HG02798 (cell line): Measurements from ENCODE around the gene BROX.
A peak's percentile ranks its signal among the peaks of the same experiment; 100 is the strongest.

Source experiments
- ATAC-seq: cut with Tn5 transposase; IDR thresholded peaks from one replicate; pipeline ENCODE4 v1.9.1; 2021; ENCODE audit warnings: mild to moderate bottlenecking; ENCODE audit not compliant: unreplicated experiment, poor library complexity

The BROX gene

DNA sequence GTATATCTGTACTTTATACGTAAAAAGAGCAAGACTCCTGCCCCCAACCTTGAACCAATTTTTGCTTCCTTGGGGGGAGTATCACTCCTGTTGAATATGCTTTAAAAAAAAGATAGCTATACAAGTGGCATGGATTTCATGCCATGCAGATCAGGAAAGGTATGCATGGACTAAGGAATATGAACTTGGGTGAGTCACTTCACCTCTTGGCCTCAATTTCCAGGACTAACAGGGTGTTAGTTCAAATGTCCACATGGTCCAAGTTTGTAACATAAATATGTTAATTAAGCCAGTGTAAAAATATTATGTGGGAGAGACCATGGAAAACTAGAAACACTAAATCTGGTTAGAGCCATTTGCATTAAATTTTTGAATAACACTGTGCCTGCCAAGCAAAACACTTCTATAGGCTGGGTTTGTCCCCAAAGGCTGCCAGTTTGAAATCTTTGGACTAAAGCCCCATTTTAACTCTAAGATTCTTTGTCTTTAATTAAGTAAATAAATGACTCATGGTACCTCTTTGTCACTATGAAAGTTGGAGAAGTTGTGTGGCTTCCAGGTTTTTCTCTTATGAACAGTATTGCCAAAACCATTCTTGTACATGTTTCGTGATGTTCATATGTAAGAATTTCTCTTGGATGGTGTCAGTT is 57.7 kb downstream of the BROX start:
- ATAC-seq, result no peak

DNA sequence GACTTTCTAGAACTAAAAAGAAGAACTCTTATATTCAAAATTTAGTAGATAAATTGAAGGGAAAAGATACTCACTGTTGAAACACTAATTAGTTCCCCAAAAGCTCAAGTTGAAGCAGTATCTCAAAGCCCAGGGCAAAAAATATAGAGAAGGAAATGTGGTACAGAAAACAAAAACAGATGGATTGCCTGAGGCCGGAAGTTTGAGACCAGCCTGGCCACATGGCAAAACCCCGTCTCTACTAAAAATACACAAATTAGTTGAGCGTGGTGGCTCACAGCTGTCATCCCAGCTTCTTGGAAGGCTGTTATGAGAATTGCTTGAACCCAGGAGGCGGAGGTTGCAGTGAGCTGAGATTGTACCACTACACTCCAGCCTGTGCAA is 60.6 kb downstream of the BROX start:
- ATAC-seq, result peak; percentile 83

DNA sequence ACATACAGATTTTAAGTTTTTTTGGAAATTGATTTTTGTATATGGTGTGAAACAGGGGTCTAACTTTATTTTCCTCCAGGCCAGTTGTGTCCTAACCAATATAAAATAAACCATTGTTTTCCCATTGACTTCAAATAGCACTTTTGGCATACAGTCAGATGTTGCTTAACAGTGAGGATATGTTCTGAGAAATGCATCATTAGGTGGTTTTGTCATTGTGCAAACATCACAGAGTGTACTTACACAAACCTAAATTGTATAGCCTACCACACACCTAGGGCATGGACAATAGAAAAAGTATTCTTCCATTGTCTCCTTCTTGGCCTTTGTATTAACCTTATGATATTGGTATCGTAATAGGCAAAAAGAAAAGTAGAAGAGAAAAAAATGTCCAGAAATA is 65.1 kb downstream of the BROX start:
- no peak for ATAC-seq

DNA sequence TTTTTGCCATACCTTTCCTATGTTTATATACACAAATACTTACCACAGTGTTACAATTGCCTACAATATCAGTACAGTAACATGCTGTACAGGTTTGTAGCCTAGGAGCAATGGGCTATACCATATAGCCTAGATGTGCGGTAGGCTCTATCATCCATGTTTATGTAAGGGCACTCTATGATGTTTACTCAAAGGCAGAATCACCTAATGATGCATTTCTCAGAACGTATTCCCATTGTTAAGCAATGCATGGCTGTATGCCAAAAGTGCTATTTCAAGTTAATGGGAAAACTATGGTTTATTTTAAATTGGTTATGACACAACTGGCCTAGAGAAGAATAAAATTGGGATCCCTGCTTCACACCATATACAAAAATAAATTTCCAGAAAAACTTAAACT is 65.6 kb downstream of the BROX start:
- no peak for ATAC-seq

DNA sequence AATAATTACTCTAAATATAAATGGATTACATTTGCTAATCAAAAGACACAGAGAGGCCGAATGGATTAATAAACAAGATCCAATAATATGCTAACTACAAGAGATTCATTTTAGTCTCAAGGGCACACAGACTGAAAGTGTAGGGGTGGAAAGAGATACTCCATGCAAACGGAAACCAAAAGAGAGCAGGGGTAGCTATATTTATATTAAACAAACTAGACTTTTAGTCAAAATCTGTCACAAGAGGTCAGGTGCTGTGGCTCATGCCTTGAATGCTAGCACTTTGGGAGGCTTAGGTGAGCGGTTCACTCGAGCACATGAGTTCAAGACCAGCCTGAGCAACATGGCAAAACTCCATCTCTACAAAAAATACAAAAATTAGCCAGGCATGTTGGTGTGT is 68.9 kb downstream of the BROX start:
- peak; percentile 69 for ATAC-seq

DNA sequence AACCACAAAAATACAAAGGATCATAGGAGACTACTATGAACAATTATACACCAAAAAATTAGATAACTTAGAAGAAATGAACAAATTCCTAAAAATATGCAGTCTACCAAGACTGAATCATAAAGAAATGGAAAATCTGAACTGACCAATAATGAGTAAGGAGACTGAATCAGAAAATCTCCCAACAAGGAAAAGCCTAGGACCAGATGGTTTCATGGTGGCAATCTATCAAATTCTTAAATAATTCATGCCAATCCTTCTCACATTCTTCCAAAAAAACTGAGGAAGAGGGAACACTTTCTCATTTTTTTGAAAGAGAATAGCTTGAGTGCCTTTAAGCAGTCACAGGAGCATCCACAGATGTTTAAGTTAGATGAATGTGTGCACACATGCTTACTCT is 70.7 kb downstream of the BROX start:
- ATAC-seq, result no peak

DNA sequence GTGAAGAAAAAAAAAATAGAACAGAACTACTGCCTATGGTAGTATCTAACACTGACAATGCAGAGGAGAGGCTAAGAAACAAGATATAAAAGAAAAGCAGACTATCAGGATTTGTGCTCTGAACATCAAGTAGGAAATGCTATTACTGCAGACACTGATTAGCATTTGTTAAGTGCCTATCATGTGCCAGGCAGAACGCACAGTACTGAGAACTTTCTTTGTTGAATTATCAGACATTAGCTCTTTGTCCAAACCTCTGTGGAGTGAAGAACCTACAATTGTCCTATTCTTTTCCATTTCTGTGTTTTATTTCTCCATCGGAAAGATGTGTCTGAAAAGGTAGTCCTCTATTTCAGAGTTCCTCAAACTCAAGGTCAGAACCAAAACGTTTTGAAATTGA is 72.0 kb downstream of the BROX start:
- ATAC-seq, result no peak
